SU-DHL-6 (cell line): Measurements from ENCODE around the gene RFX4.

Experiments used
- H2AFZ ChIP-seq: fragments of 200-600 bp; sonication (generic); 2 replicates; pipeline ENCODE4 v1.6.1; 2014; ENCODE audit warnings: low read depth, mild to moderate bottlenecking, moderate library complexity, mixed read lengths, antibody characterized with exemption, low read length; ENCODE audit not compliant: severe bottlenecking
- H3F3A ChIP-seq: fragments of 200-600 bp; shearing (Covaris generic); 2 replicates; pipeline ENCODE4 v1.6.0; 2016; ENCODE audit warnings: antibody characterized with exemption, mild to moderate bottlenecking; ENCODE audit not compliant: insufficient read depth
- H3K27ac ChIP-seq: fragments of 200-600 bp; sonication (generic); 2 replicates; pipeline ENCODE4 v1.5.1; 2016; ENCODE audit warnings: low read depth, mild to moderate bottlenecking, low read length, moderate library complexity, mixed read lengths
- H3K27me3 ChIP-seq: fragments of 200-600 bp; sonication (generic), shearing (Covaris generic); 2 replicates; pipeline ENCODE4 v1.6.0; 2014; ENCODE audit warnings: mild to moderate bottlenecking, low read length
- H3K36me3 ChIP-seq: fragments of 200-600 bp; sonication (generic); 2 replicates; pipeline ENCODE4 v1.6.1; 2014; ENCODE audit warnings: mild to moderate bottlenecking, low read length, mixed read lengths
- H3K4me2 ChIP-seq: fragments of 300-600, 200-600 bp; shearing (Covaris generic), sonication (generic); 2 replicates; pipeline ENCODE4 v1.6.0; 2014; ENCODE audit warnings: low read length, low read depth, mild to moderate bottlenecking; ENCODE audit not compliant: poor library complexity, severe bottlenecking
- H3K4me3 ChIP-seq: fragments of 200-600 bp; sonication (generic); 2 replicates; pipeline ENCODE4 v1.5.1; 2014; ENCODE audit warnings: antibody characterized with exemption, low read length, mild to moderate bottlenecking, mixed read lengths; ENCODE audit not compliant: insufficient read depth, poor library complexity, severe bottlenecking
- H3K79me2 ChIP-seq: fragments of 200-600 bp; sonication (generic); 2 replicates; pipeline ENCODE4 v1.6.1; 2014; ENCODE audit warnings: mild to moderate bottlenecking, low read length, moderate library complexity; ENCODE audit not compliant: insufficient read depth
- H3K9ac ChIP-seq: fragments of 200-600 bp; sonication (generic); 2 replicates; pipeline ENCODE4 v1.7.0; 2014; ENCODE audit warnings: mild to moderate bottlenecking, low read length
- H3K9me2 ChIP-seq: fragments of 200-600 bp; sonication (generic); replicated peaks from 2 replicates; pipeline ENCODE4 v1.6.1; 2014; ENCODE audit warnings: low read length; ENCODE audit not compliant: insufficient read depth
- H3K9me3 ChIP-seq: fragments of 200-600 bp; sonication (generic); 2 replicates; pipeline ENCODE4 v1.6.1; 2014; ENCODE audit warnings: low read length, mixed read lengths; ENCODE audit not compliant: insufficient read depth
- H4K20me1 ChIP-seq: fragments of 200-600 bp; sonication (generic); 2 replicates; pipeline ENCODE4 v1.6.1; 2014; ENCODE audit warnings: low read depth, mild to moderate bottlenecking, antibody characterized with exemption, low read length, moderate library complexity, mixed read lengths
- CTCF ChIP-seq: fragments of 200-600 bp; sonication (generic); IDR thresholded peaks from one replicate; pipeline ENCODE4 v1.5.1; 2017; ENCODE audit warnings: antibody characterized with exemption, mild to moderate bottlenecking, low read length, moderate library complexity; ENCODE audit not compliant: insufficient read depth, poor library complexity, severe bottlenecking
- EZH2phosphoT487 ChIP-seq: fragments of 200-600 bp; sonication (generic), shearing (Covaris generic); conservative IDR thresholded peaks from 2 replicates; pipeline ENCODE4 v1.6.1; 2018; ENCODE audit warnings: mild to moderate bottlenecking, antibody characterized with exemption, low read length, moderate library complexity, mixed read lengths

The RFX4 gene

GRCh38 chr12:106739318-106739717 is 156.5 kb downstream of the RFX4 start:
- Histone ChIP-seq H3K27me3 (no peaks in the 10 kb centered on the region), H3K4me3 (no peak overlapping the region), H3K27ac (no peak overlapping the region), H4K20me1 (no peaks in the 10 kb centered on the region), H3K36me3 (no peaks in the 10 kb centered on the region), H2AFZ (no peak overlapping the region), H3K4me2 (no peak overlapping the region), H3K9ac (no peak overlapping the region), H3K9me3 (no peaks in the 10 kb centered on the region), H3K9me2 (no peaks in the 10 kb centered on the region), H3K79me2 (no peaks in the 10 kb centered on the region), H3F3A (no peaks in the 10 kb centered on the region)
- no peak for TF ChIP-seq EZH2phosphoT487
- no peak for TF ChIP-seq CTCF

- Histone ChIP-seq H3K9ac (no peak overlapping the region), H3K9me3 (no peaks in the 10 kb centered on the region), H3K4me2 (no peak overlapping the region), H2AFZ (no peak overlapping the region), H3K27me3 (no peaks in the 10 kb centered on the region), H3K4me3 (no peak overlapping the region), H3K36me3 (no peaks in the 10 kb centered on the region), H3K9me2 (no peaks in the 10 kb centered on the region), H3F3A (no peaks in the 10 kb centered on the region), H3K27ac (no peak overlapping the region), H4K20me1 (no peaks in the 10 kb centered on the region), H3K79me2 (no peaks in the 10 kb centered on the region)
- TF ChIP-seq CTCF, result no peak
- no peak for TF ChIP-seq EZH2phosphoT487
Observed at GRCh38 chr12:106739815-106740530, 157.2 kb downstream of the RFX4 start.

GRCh38 chr12:106740818-106741217 is 158.0 kb downstream of the RFX4 start:
- Histone ChIP-seq H3K9me2 (no peaks in the 10 kb centered on the region), H3K27me3 (no peaks in the 10 kb centered on the region), H3K9ac (no peak overlapping the region), H3K9me3 (no peaks in the 10 kb centered on the region), H3K79me2 (no peaks in the 10 kb centered on the region), H3F3A (no peaks in the 10 kb centered on the region), H3K27ac (no peak overlapping the region), H2AFZ (no peak overlapping the region), H3K36me3 (no peaks in the 10 kb centered on the region), H3K4me2 (no peak overlapping the region), H4K20me1 (no peaks in the 10 kb centered on the region), H3K4me3 (no peak overlapping the region)
- TF ChIP-seq CTCF, result no peak
- TF ChIP-seq EZH2phosphoT487, result no peak
